GM21447 (cell line): ENCODE measurements around the gene APMAP.
"Not testable (repeated sequence)": the region's sequence is repeated elsewhere in the genome, so short reads cannot be mapped to it uniquely, and the experiment has no call there.

Experiments
- ATAC-seq: cut with Tn5 transposase; IDR thresholded peaks from one replicate; pipeline ENCODE4 v1.9.1; 2021; ENCODE audit not compliant: unreplicated experiment

Gene APMAP

GRCh38 chr20:24954151-24954550 is 38.4 kb downstream of the APMAP start:
- ATAC-seq = no peak

- ATAC-seq = no peak
Measured at GRCh38 chr20:24953621-24954133, 38.9 kb downstream of the APMAP start.

GRCh38 chr20:24953209-24953575 is 39.4 kb downstream of the APMAP start:
- no peak for ATAC-seq

- no peak for ATAC-seq
Measured at GRCh38 chr20:24952376-24953208, 40.0 kb downstream of the APMAP start.

GRCh38 chr20:24951536-24952083 is 40.9 kb downstream of the APMAP start:
- no peak for ATAC-seq

- ATAC-seq = no peak
Measured at GRCh38 chr20:24950836-24951525, 41.6 kb downstream of the APMAP start.

GRCh38 chr20:24950128-24950835 is 42.3 kb downstream of the APMAP start:
- no peak for ATAC-seq

- ATAC-seq = no peak
Measured at GRCh38 chr20:24949756-24950127, 42.8 kb downstream of the APMAP start.

- ATAC-seq = peak; percentile 78
Measured at GRCh38 chr20:24948939-24949679, 43.4 kb downstream of the APMAP start, which contains the start of gene CST7. TSS of gene CST7 (plus strand) at chr20:24949269. CDS start at chr20:24949506, 237 bp downstream.

- not testable (repeated sequence) for ATAC-seq
Measured at GRCh38 chr20:24948396-24948938, 44.1 kb downstream of the APMAP start.

- ATAC-seq = not testable (repeated sequence)
Measured at GRCh38 chr20:24946376-24946775, 46.2 kb downstream of the APMAP start.

GRCh38 chr20:24943731-24944130 is 48.8 kb downstream of the APMAP start:
- ATAC-seq = no peak

GRCh38 chr20:24943196-24943595 is 49.4 kb downstream of the APMAP start:
- no peak for ATAC-seq

- ATAC-seq = no peak
Measured at GRCh38 chr20:24942679-24943078, 49.9 kb downstream of the APMAP start.

GRCh38 chr20:24939036-24939435 is 53.5 kb downstream of the APMAP start:
- no peak for ATAC-seq

- no peak for ATAC-seq
Measured at GRCh38 chr20:24938498-24938897, 54.1 kb downstream of the APMAP start.

- ATAC-seq = no peak
Measured at GRCh38 chr20:24937579-24937978, 55.0 kb downstream of the APMAP start.

- no peak for ATAC-seq
Measured at GRCh38 chr20:24936526-24937407, 55.8 kb downstream of the APMAP start.
